Panc1 (cell line): ENCODE measurements around the gene PRKAR2B.

Source experiments
- CTCF ChIP-seq: fragments of 450-650 bp; IDR thresholded peaks from 2 replicates; pipeline ENCODE4 v1.5.1; 2017; ENCODE audit warnings: mild to moderate bottlenecking
- REST ChIP-seq, 2 experiments: IDR thresholded peaks; 2 replicates each; pipeline ENCODE4 v1.6.1; 2011 to 2012; ENCODE audit warnings: low read depth in 2 of 2, control low read depth in 1 of 2, low read length in 1 of 2, mild to moderate bottlenecking in 1 of 2, moderate library complexity in 1 of 2; ENCODE audit not compliant: insufficient read depth in 1 of 2
- SIN3A ChIP-seq: IDR thresholded peaks from 2 replicates; pipeline ENCODE4 v1.6.1; 2012; ENCODE audit warnings: low read depth, mild to moderate bottlenecking, low read length, moderate library complexity, borderline replicate concordance; ENCODE audit not compliant: insufficient read depth

GRCh38 chr7:107185716-107186115 lies 141.2 kb downstream of the PRKAR2B start:
- TF ChIP-seq SIN3A (no peak), CTCF (no peak), REST (IDR thresholded peaks at IDR 0.05; ENCODE audit: insufficient read depth in 1 of 2, low read depth in 2 of 2, low read length in 1 of 2) (no peak)
